Measurements from ENCODE around the gene BCAS3.

The BCAS3 gene

GRCh38 chr17:61405686-61406536, 728.3 kb downstream of the BCAS3 start:
- no peak for DNase-seq

- DNase-seq = no peak
Measured at GRCh38 chr17:61406537-61406845, 728.8 kb downstream of the BCAS3 start.

- no peak for DNase-seq
Measured at GRCh38 chr17:61406971-61407911, 729.6 kb downstream of the BCAS3 start.

GRCh38 chr17:61408151-61409041, 730.7 kb downstream of the BCAS3 start:
- DNase-seq = peak in 1 of 2 experiments; percentile 44

- peak in 1 of 2 experiments; percentile 88 for DNase-seq
Measured at GRCh38 chr17:61409301-61410112, 731.9 kb downstream of the BCAS3 start.

- DNase-seq = peak; percentile 38 to 91
Measured at GRCh38 chr17:61410141-61411010, 732.7 kb downstream of the BCAS3 start.

GRCh38 chr17:61411011-61411260, 733.3 kb downstream of the BCAS3 start:
- DNase-seq = no peak

GRCh38 chr17:61411261-61412142, 733.9 kb downstream of the BCAS3 start:
- DNase-seq = peak; percentile 68 to 73

- peak; percentile 72 to 93 for DNase-seq
Measured at GRCh38 chr17:61412143-61412859, 734.6 kb downstream of the BCAS3 start.

- DNase-seq = no peak
Measured at GRCh38 chr17:61412860-61413660, 735.4 kb downstream of the BCAS3 start.

- no peak for DNase-seq
Measured at GRCh38 chr17:61413661-61414126, 736.0 kb downstream of the BCAS3 start.

- DNase-seq = no peak
Measured at GRCh38 chr17:61414141-61414935, 736.7 kb downstream of the BCAS3 start.

- DNase-seq = no peak
Measured at GRCh38 chr17:61414936-61415251, 737.2 kb downstream of the BCAS3 start.

GRCh38 chr17:61415374-61416210, 737.9 kb downstream of the BCAS3 start:
- no peak for DNase-seq

GRCh38 chr17:61416211-61416539, 738.5 kb downstream of the BCAS3 start:
- no peak for DNase-seq

- DNase-seq = peak; percentile 84 to 94
Measured at GRCh38 chr17:61416540-61417363, 739.1 kb downstream of the BCAS3 start.

Measured in NCI-H526 (cell line).